Glutamatergic neuron (in vitro differentiated cells): ENCODE results near the gene ABCA4. TPM values are rescaled to one million over a fixed set of nuclear protein-coding genes. Genes with fewer than 3 reads are reported as not detected.

ENCODE experiments used
- DNase-seq: peaks from one replicate; pipeline ENCODE4 v3.0.0; 2022
- H3K27ac Mint-ChIP-seq: one replicate; pipeline ENCODE4 v1.8.0; 2020; ENCODE audit warnings: mild to moderate bottlenecking, mixed read lengths, inconsistent platforms; ENCODE audit not compliant: unreplicated experiment
- H3K27me3 Mint-ChIP-seq: one replicate; pipeline ENCODE4 v1.8.0; 2020; ENCODE audit warnings: mild to moderate bottlenecking, moderate library complexity, mixed read lengths, inconsistent platforms; ENCODE audit not compliant: unreplicated experiment
- H3K36me3 Mint-ChIP-seq: one replicate; pipeline ENCODE4 v1.8.0; 2020; ENCODE audit warnings: mild to moderate bottlenecking, mixed read lengths, inconsistent platforms; ENCODE audit not compliant: unreplicated experiment
- H3K4me1 Mint-ChIP-seq: one replicate; pipeline ENCODE4 v1.8.0; 2020; ENCODE audit warnings: mild to moderate bottlenecking, low read depth, mixed read lengths, inconsistent platforms; ENCODE audit not compliant: unreplicated experiment
- H3K4me3 Mint-ChIP-seq: one replicate; pipeline ENCODE4 v1.8.0; 2020; ENCODE audit warnings: mild to moderate bottlenecking, mixed read lengths, inconsistent platforms; ENCODE audit not compliant: unreplicated experiment
- H3K9me3 Mint-ChIP-seq: one replicate; pipeline ENCODE4 v1.8.0; 2020; ENCODE audit warnings: mild to moderate bottlenecking, moderate library complexity, mixed read lengths, inconsistent platforms; ENCODE audit not compliant: unreplicated experiment
- total RNA-seq: library from RNA; stranded (reverse); fragmentation: NEBNext Ultra II Directional; extraction: Animal tissue kit (Norgen Biotek cat#: 25700); gene quantifications from one replicate; pipeline ENCODE4 v1.2.1, GENCODE V29; 2021; ENCODE audit not compliant: unreplicated experiment
- TF ChIP-seq, protein P1 (sequence below): fragments of 200-600 bp; sonication (generic); IDR thresholded peaks from one replicate; pipeline ENCODE4 v1.5.0; 2021; ENCODE audit not compliant: partially characterized antibody, unreplicated experiment

The ABCA4 gene
- total RNA-seq, 1 donor from 2014 or later = 0.61 TPM

DNA sequence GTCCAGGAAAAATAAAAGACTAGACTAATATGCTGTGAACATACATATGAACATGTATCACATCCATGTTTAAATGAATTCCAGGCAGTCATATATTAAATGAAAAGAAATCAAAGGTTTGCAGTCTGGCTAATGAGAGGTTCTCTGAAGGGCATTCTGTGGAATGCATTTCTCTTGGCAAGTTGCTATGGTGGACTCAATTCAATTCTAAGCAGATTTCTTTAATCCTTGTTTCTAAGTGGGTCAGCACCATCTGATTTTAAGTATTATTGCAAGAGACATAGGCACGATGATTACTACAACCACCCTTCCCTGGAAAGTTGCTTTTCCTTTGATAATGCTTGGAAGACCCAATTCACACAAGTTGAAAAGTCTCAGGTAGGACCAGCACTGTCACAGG, 23.9 kb upstream of the ABCA4 start:
- no peak overlapping the region for H3K4me3 Mint-ChIP-seq
- H3K9me3 Mint-ChIP-seq = peaks cover 2% of the 10 kb centered on the region
- H3K36me3 Mint-ChIP-seq = no peaks in the 10 kb centered on the region
- H3K4me1 Mint-ChIP-seq = no peaks in the 10 kb centered on the region
- no peak for DNase-seq
- TF ChIP-seq, protein P1, sequence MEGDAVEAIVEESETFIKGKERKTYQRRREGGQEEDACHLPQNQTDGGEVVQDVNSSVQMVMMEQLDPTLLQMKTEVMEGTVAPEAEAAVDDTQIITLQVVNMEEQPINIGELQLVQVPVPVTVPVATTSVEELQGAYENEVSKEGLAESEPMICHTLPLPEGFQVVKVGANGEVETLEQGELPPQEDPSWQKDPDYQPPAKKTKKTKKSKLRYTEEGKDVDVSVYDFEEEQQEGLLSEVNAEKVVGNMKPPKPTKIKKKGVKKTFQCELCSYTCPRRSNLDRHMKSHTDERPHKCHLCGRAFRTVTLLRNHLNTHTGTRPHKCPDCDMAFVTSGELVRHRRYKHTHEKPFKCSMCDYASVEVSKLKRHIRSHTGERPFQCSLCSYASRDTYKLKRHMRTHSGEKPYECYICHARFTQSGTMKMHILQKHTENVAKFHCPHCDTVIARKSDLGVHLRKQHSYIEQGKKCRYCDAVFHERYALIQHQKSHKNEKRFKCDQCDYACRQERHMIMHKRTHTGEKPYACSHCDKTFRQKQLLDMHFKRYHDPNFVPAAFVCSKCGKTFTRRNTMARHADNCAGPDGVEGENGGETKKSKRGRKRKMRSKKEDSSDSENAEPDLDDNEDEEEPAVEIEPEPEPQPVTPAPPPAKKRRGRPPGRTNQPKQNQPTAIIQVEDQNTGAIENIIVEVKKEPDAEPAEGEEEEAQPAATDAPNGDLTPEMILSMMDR = no peak
- H3K27me3 Mint-ChIP-seq = no peaks in the 10 kb centered on the region
- H3K27ac Mint-ChIP-seq = no peak overlapping the region

DNA sequence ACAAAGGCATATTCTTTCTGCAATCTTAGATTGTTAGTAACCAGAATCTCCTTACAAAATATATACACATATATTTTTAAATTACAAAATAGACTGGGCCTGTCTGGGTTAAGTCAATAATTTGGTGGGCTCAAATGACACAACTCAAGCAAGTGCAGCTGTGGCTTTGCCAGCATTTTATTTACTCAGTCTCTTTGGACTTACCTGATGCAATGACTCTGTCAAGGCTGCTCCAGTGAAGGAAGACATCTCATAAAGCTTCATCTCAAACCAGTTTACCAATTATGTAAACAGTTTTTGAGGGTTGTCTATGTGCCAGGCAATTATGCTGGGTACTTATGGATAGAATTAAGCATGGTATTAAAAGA, 22.8 kb upstream of the ABCA4 start:
- Mint-ChIP-seq H3K4me1 (no peaks in the 10 kb centered on the region), H3K4me3 (no peak overlapping the region), H3K27ac (no peak overlapping the region), H3K36me3 (no peaks in the 10 kb centered on the region), H3K27me3 (peaks cover 1% of the 10 kb centered on the region), H3K9me3 (peaks cover 2% of the 10 kb centered on the region)
- TF ChIP-seq, protein P1 = no peak
- DNase-seq = no peak

DNA sequence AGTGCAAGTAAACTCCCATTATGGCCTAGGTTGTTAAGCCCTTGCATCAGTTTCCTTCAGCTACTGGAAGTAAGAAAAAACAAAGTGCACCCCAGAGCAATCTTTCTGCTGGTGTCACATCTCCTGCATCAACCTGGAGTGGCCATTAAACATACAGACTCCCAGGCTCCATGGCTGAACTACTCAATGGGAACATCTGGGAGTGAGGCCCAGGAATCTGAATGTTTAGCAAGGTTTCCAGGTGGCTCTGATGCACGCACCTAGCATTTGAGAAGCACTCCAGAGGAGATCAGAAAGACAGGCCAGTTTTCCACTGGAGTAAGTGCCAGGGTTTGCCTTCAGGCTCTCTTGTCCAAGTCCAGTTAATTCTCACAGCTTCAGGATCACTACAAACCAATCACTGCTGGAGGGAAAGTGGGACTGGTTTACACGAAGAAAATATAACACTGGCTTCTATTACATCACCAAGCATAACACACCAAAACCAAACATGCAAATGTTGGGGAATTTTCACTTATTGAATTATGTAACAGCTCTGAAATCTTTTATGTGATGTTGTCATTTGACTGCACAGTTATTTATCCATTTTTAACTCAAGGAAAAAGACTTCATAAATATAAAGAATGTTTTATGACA, 22.3 kb upstream of the ABCA4 start:
- no peak overlapping the region for H3K4me3 Mint-ChIP-seq
- H3K9me3 Mint-ChIP-seq = peaks cover 2% of the 10 kb centered on the region
- H3K27me3 Mint-ChIP-seq = peaks cover 1% of the 10 kb centered on the region
- TF ChIP-seq, protein P1 = no peak
- H3K36me3 Mint-ChIP-seq = no peaks in the 10 kb centered on the region
- H3K4me1 Mint-ChIP-seq = no peaks in the 10 kb centered on the region
- no peak overlapping the region for H3K27ac Mint-ChIP-seq
- no peak for DNase-seq

DNA sequence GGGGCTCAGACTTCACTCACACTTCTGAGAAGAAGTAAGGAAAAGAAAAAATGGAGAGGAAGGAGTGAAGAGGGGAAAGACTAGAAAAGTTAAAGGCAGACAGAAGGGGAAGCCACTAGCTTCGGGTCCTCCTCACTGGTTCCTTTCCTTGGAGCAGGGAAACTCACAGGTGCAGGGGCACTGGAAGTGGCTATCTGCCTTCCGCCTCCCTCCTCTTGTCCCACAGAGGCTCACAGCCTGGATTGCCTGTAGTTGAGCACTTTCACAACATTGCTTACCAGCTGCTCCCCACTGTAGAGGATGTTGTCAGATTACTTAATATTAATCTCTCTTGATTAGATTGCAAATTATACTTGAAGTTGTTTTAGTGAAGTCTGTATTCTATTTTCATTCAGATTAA, 21.6 kb upstream of the ABCA4 start:
- Mint-ChIP-seq H3K36me3 (no peaks in the 10 kb centered on the region), H3K4me1 (no peaks in the 10 kb centered on the region), H3K4me3 (no peak overlapping the region), H3K9me3 (peaks cover 2% of the 10 kb centered on the region), H3K27me3 (peaks cover 1% of the 10 kb centered on the region), H3K27ac (no peak overlapping the region)
- DNase-seq = no peak
- TF ChIP-seq, protein P1 = no peak

DNA sequence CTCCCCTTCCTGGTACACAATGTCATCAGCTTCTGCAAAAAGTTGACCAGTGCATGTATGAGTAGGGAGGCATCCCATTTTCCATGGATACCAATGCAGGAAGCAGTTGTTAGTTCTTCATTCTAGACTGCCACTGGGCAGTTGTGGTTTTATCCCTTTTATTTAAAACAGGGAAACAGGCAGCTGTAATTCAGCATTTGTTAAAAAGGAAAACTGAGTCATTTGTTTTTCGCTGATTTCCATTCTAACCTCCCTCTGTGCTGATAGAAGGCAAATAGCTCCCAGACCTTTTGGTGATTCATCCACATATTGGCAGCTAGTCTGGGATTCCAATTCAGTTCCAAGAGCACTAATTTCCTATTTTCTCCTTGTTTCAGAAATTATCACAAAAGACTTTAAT, 21.1 kb upstream of the ABCA4 start:
- Mint-ChIP-seq H3K36me3 (no peaks in the 10 kb centered on the region), H3K4me3 (no peak overlapping the region), H3K27ac (no peak overlapping the region), H3K9me3 (peaks cover 2% of the 10 kb centered on the region), H3K27me3 (peaks cover 1% of the 10 kb centered on the region), H3K4me1 (no peaks in the 10 kb centered on the region)
- TF ChIP-seq, protein P1 = no peak
- DNase-seq = no peak
